Loucy (cell line): ENCODE results near the gene CCDC33.

ENCODE experiments used
- H2AFZ ChIP-seq: fragments of 200-600 bp; sonication (generic); 2 replicates; pipeline ENCODE4 v1.6.0; 2016; ENCODE audit warnings: antibody characterized with exemption, mild to moderate bottlenecking, low read length, moderate library complexity
- H3F3A ChIP-seq: fragments of 200-600 bp; 2 replicates; pipeline ENCODE4 v1.6.0; 2016; ENCODE audit warnings: antibody characterized with exemption, low read depth, mild to moderate bottlenecking
- H3K27me3 ChIP-seq: fragments of 200-600 bp; sonication (generic); 2 replicates; pipeline ENCODE4 v1.6.1; 2014; ENCODE audit warnings: low read length, mild to moderate bottlenecking; ENCODE audit not compliant: insufficient read depth, poor library complexity, severe bottlenecking
- H3K36me3 ChIP-seq: fragments of 200-600 bp; sonication (generic); 2 replicates; pipeline ENCODE4 v1.6.1; 2016; ENCODE audit warnings: low read length; ENCODE audit not compliant: insufficient read depth
- H3K4me1 ChIP-seq: fragments of 200-600 bp; sonication (generic); 2 replicates; pipeline ENCODE4 v1.5.1; 2014; ENCODE audit warnings: low read length, mild to moderate bottlenecking; ENCODE audit not compliant: insufficient read depth, poor library complexity, severe bottlenecking
- H3K4me2 ChIP-seq: fragments of 200-600 bp; sonication (generic); 2 replicates; pipeline ENCODE4 v1.6.0; 2014; ENCODE audit warnings: antibody characterized with exemption, low read length, low read depth, mild to moderate bottlenecking; ENCODE audit not compliant: poor library complexity, severe bottlenecking
- H3K4me3 ChIP-seq: fragments of 200-600 bp; sonication (generic); 2 replicates; pipeline ENCODE4 v1.5.1; 2014; ENCODE audit warnings: low read length, mild to moderate bottlenecking, mixed read lengths; ENCODE audit not compliant: poor library complexity, severe bottlenecking
- H3K79me2 ChIP-seq: fragments of 200-600 bp; sonication (generic); 2 replicates; pipeline ENCODE4 v1.6.1; 2014; ENCODE audit warnings: low read length; ENCODE audit not compliant: insufficient read depth
- H3K9ac ChIP-seq: fragments of 200-600 bp; sonication (generic); 2 replicates; pipeline ENCODE4 v1.6.0; 2014; ENCODE audit warnings: mild to moderate bottlenecking, low read depth, low read length, moderate library complexity; ENCODE audit not compliant: poor library complexity, severe bottlenecking
- H3K9me2 ChIP-seq: fragments of 200-600 bp; sonication (generic); replicated peaks from 2 replicates; pipeline ENCODE4 v1.6.1; 2016; ENCODE audit warnings: low read depth, low read length, mixed read lengths
- H3K9me3 ChIP-seq: fragments of 200-600 bp; sonication (generic); 2 replicates; pipeline ENCODE4 v1.6.1; 2014; ENCODE audit warnings: mild to moderate bottlenecking, antibody characterized with exemption, low read length, low read depth; ENCODE audit not compliant: insufficient read depth
- H4K20me1 ChIP-seq: fragments of 200-600 bp; sonication (generic); 2 replicates; pipeline ENCODE4 v1.6.0; 2014; ENCODE audit warnings: antibody characterized with exemption, low read length, mild to moderate bottlenecking; ENCODE audit not compliant: insufficient read depth, poor library complexity, severe bottlenecking
- EZH2phosphoT487 ChIP-seq: fragments of 200-600 bp; IDR thresholded peaks from 2 replicates; pipeline ENCODE4 v1.6.1; 2018; ENCODE audit warnings: antibody characterized with exemption, mild to moderate bottlenecking, moderate library complexity, borderline replicate concordance
- TF ChIP-seq, protein P1 (sequence below): fragments of 200-600 bp; sonication (generic); conservative IDR thresholded peaks from 2 replicates; pipeline ENCODE4 v1.5.1; 2014; ENCODE audit warnings: mild to moderate bottlenecking, antibody characterized with exemption, low read length

The CCDC33 gene

DNA sequence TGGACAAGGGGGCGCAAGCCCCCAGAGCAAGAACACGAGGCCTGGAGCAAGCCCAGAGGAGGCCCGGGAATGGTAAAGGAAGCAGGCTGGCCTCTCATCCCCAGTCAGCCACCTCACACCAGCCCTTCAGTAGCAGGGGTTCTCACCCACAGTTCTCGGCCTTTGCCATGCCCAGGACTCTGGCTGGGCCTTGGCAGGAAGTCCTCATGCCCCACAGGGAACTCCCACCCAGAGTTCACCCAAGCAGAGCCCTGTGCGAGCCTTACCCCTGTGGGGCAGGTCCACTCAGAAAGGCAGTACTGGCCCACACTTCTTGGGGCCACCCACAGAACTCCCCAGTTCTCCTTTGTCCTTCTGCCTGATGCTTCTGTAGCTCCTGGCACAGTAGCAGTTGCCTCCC is 101.0 kb downstream of the CCDC33 start:
- no peak overlapping the region for H2AFZ ChIP-seq
- no peaks in the 10 kb centered on the region for H3K9me3 ChIP-seq
- H3K27me3 ChIP-seq, result no peaks in the 10 kb centered on the region
- no peak overlapping the region for H3K4me3 ChIP-seq
- no peak for TF ChIP-seq EZH2phosphoT487
- TF ChIP-seq, protein P1, sequence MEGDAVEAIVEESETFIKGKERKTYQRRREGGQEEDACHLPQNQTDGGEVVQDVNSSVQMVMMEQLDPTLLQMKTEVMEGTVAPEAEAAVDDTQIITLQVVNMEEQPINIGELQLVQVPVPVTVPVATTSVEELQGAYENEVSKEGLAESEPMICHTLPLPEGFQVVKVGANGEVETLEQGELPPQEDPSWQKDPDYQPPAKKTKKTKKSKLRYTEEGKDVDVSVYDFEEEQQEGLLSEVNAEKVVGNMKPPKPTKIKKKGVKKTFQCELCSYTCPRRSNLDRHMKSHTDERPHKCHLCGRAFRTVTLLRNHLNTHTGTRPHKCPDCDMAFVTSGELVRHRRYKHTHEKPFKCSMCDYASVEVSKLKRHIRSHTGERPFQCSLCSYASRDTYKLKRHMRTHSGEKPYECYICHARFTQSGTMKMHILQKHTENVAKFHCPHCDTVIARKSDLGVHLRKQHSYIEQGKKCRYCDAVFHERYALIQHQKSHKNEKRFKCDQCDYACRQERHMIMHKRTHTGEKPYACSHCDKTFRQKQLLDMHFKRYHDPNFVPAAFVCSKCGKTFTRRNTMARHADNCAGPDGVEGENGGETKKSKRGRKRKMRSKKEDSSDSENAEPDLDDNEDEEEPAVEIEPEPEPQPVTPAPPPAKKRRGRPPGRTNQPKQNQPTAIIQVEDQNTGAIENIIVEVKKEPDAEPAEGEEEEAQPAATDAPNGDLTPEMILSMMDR, result no peak
- no peaks in the 10 kb centered on the region for H3F3A ChIP-seq
- no peaks in the 10 kb centered on the region for H3K9me2 ChIP-seq
- H3K36me3 ChIP-seq, result no peaks in the 10 kb centered on the region
- H4K20me1 ChIP-seq, result no peaks in the 10 kb centered on the region
- no peaks in the 10 kb centered on the region for H3K4me1 ChIP-seq
- no peaks in the 10 kb centered on the region for H3K79me2 ChIP-seq
- H3K9ac ChIP-seq, result no peak overlapping the region
- H3K4me2 ChIP-seq, result no peak overlapping the region

DNA sequence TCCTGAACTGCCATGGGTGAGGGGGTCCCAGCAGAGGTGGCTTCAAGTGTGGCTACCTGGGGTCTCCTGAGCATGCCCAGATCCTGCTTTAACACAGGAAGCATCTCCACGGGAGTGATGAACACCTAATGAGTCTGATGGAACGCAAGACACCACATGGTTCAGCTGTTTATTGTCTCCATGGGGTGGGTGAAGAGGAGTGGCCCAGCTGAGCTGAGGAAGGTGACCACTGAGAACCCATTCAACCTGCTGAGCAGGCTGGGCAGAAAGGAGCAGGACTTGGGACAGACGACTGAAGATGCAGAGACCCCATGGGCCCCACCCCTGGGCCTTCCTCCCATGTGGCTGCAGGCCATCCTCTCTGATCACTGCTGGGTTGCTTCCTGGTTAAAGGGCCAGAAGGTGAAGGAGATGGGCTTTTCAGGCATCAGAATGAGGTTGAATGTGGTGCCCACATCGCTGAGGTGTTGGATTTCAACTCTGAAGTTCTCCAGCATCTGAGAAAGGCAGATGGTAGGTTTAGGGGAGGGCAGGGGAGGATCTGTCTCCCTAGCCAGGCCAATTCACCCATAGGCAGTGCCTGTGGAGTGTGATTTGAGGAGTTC is 101.6 kb downstream of the CCDC33 start:
- Histone ChIP-seq H3K27me3 (no peaks in the 10 kb centered on the region), H2AFZ (no peak overlapping the region), H3F3A (no peaks in the 10 kb centered on the region), H3K9me2 (no peaks in the 10 kb centered on the region), H3K4me3 (no peak overlapping the region), H3K9ac (no peak overlapping the region), H3K79me2 (no peaks in the 10 kb centered on the region), H3K4me2 (no peak overlapping the region), H4K20me1 (no peaks in the 10 kb centered on the region), H3K4me1 (no peaks in the 10 kb centered on the region), H3K36me3 (no peaks in the 10 kb centered on the region), H3K9me3 (no peaks in the 10 kb centered on the region)
- TF ChIP-seq EZH2phosphoT487, result no peak
- TF ChIP-seq, protein P1, result no peak

DNA sequence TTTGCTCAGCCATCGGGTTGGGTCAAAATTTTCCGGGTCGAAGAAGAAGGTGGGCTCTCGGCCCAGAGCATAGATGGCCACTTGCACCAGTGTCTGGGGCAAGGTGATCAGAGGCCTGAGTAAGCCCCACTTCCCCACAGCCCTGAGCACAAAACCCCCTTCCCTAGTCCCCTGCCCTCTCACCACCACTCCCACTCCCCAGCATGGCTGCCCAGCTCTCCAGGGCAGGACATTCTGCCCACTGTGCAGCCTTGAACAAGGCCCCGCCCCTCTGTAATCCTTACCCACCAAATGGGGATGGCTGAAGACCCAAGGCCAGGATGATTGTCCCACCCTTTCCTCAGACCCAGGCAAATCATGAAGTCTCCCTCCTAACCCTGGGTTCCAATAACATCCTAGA is 102.5 kb downstream of the CCDC33 start:
- Histone ChIP-seq H3K9me3 (no peaks in the 10 kb centered on the region), H3K27me3 (no peaks in the 10 kb centered on the region), H3K4me3 (no peak overlapping the region), H3F3A (no peaks in the 10 kb centered on the region), H3K9me2 (no peaks in the 10 kb centered on the region), H3K36me3 (no peaks in the 10 kb centered on the region), H2AFZ (no peak overlapping the region), H4K20me1 (no peaks in the 10 kb centered on the region), H3K4me2 (no peak overlapping the region), H3K4me1 (no peaks in the 10 kb centered on the region), H3K9ac (no peak overlapping the region), H3K79me2 (no peaks in the 10 kb centered on the region)
- no peak for TF ChIP-seq EZH2phosphoT487
- TF ChIP-seq, protein P1, result no peak
